Breast epithelium (tissue), 3 donors: ENCODE results near the gene DCBLD1.

Experiments
- CTCF ChIP-seq, 3 donors: fragments of 450-650 bp; IDR thresholded peaks; one replicate each; pipeline ENCODE4 v1.5.1; 2016 to 2017; ENCODE audit warnings: antibody characterized with exemption in 3 of 3, mild to moderate bottlenecking in 3 of 3, moderate library complexity in 3 of 3
- POLR2A ChIP-seq: fragments of 450-650 bp; IDR thresholded peaks from one replicate; pipeline ENCODE4 v1.6.1; 2016; ENCODE audit warnings: antibody characterized with exemption, mild to moderate bottlenecking, moderate library complexity

- TF ChIP-seq CTCF (IDR thresholded peaks at IDR 0.05) (no peak), POLR2A (no peak)
Measured at GRCh38 chr6:117495425-117495824, 13.0 kb downstream of the DCBLD1 start.
